ENCODE measurements around the gene UGT1A4. TPM values are rescaled to one million over a fixed set of nuclear protein-coding genes. Genes with fewer than 3 reads are reported as not detected.

UGT1A4 gene
- total and polyA plus RNA-seq, 2 of the 8 experiments (the other 6 are each of a cell fraction or from before 2014, with no cell fraction given): not detected

DNA sequence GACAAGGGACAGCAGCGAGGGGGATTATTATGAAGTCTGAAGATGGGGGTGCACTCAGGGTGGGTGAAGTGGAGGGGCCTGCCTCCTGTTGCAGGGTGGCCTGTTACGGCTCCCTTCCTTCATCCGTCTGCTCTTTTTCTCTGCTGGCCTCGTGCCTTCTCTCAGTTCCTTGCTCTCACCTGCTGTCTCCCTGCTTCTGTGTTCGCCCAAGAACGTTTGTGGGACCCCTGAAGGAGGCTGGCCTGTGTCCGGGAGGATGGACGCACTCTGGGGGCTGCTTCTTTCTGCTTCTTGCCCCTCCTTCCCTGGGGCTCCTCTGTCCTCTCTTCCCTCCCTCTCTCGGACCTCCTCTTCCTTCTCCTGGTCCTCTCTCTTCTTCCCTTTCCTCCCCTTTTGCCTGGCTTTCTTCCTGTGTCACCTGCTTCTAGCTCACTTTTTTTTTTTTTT, 73.4 kb downstream of the UGT1A4 start:
- Histone ChIP-seq H2AK5ac (ENCODE audit: low read depth, low read length) (no peak overlapping the region), H3K27ac (ENCODE audit: low read depth, low read length) (no peak overlapping the region), H2BK20ac (ENCODE audit: low read length) (no peak overlapping the region), H3K9ac (replicated peaks in 1 of 4; ENCODE audit: extremely low read depth in 1 of 4, low read depth in 3 of 4, low read length in 3 of 4) (no peak overlapping the region), H3K4me3 (ENCODE audit: extremely low read depth in 1 of 4, insufficient read depth in 2 of 4, low read depth in 3 of 4, low read length in 4 of 4) (no peak overlapping the region), H4K5ac (ENCODE audit: insufficient read length, low read depth, low read length) (no peak overlapping the region), H2BK12ac (ENCODE audit: low read depth, low read length) (no peak overlapping the region), H3K4ac (replicated peaks; ENCODE audit: insufficient read length, low read depth, low read length) (no peak overlapping the region), H3K23ac (ENCODE audit: insufficient read length) (no peak overlapping the region), H4K91ac (replicated peaks; ENCODE audit: insufficient read length, low read length) (no peak overlapping the region), H3K4me1 (replicated peaks in 1 of 4; ENCODE audit: control insufficient read depth in 3 of 4, insufficient read depth in 4 of 4, low read length in 3 of 4) (no peaks in the 10 kb centered on the region), H3K79me1 (ENCODE audit: low read depth, low read length) (no peaks in the 10 kb centered on the region), H3K18ac (ENCODE audit: extremely low read depth, low read length) (no peak overlapping the region), H2BK5ac (ENCODE audit: low read depth, low read length) (no peak overlapping the region), H3K79me2 (ENCODE audit: control insufficient read depth in 1 of 2, insufficient read depth in 2 of 2, low read length in 2 of 2) (no peaks in the 10 kb centered on the region), H3K56ac (replicated peaks; ENCODE audit: insufficient read length, low read depth, low read length) (no peak overlapping the region), H2AFZ (ENCODE audit: low read length) (no peak overlapping the region), H3K23me2 (ENCODE audit: low read depth, low read length) (no peaks in the 10 kb centered on the region), H3K36me3 (ENCODE audit: control insufficient read depth in 2 of 4, insufficient read depth in 4 of 4, low read length in 3 of 4) (no peaks in the 10 kb centered on the region), H2BK120ac (replicated peaks; ENCODE audit: low read depth, low read length) (no peak overlapping the region), H3K9me3 (ENCODE audit: insufficient read depth in 2 of 2, low read depth in 1 of 2, low read length in 1 of 2) (peaks cover 0 to 5% of the 10 kb centered on the region in 2 experiments; a peak in 1 of 4 replicates), H2BK15ac (ENCODE audit: low read length) (no peak overlapping the region), H4K20me1 (replicated peaks in 1 of 2; ENCODE audit: control insufficient read depth in 1 of 2, insufficient read depth in 2 of 2, low read length in 2 of 2) (no peaks in the 10 kb centered on the region), H4K8ac (ENCODE audit: extremely low read depth, insufficient read depth, low read length) (no peak overlapping the region), H3K27me3 (replicated peaks in 1 of 4; ENCODE audit: control insufficient read depth in 3 of 4, extremely low read depth in 1 of 4, insufficient read depth in 3 of 4, low read length in 3 of 4) (no peaks in the 10 kb centered on the region), H3K4me2 (ENCODE audit: insufficient read depth in 1 of 2, low read depth in 2 of 2, low read length in 2 of 2) (no peak overlapping the region), H3K14ac (ENCODE audit: insufficient read length) (no peak overlapping the region)
- WGBS, 2 experiments (ENCODE audit: extremely low coverage in 1 of 2, insufficient coverage in 1 of 2, insufficient read length in 1 of 2, insufficient replicate concordance in 2 of 2, low coverage in 1 of 2, low lambda C conversion rate in 2 of 2, missing lambda C conversion rate in 1 of 2): 88% methylated on average over 9 of the region's 9 CpGs; no CpG with 5 or more reads in 1 of the 2 experiments
- no peak for FAIRE-seq
- peak in 1 of 2 experiments; percentile 17 for DNase-seq (ENCODE audit: low read depth in 1 of 2, low spot score in 2 of 2)
- ChIA-PET CTCF (ENCODE audit: partially characterized antibody) (interaction anchor here (0.7 kb wide), 1 partner anchor 36 kb away, joined by 3 read pairs; no protein-coding TSS in a partner anchor), POLR2A (ENCODE audit: partially characterized antibody) (interaction anchor here (1.4 kb wide), 1 partner anchor 62 kb away, joined by 3 read pairs; the partner anchor contains the start of gene HJURP)
- no peak for TF ChIP-seq SAP30 (IDR thresholded peaks at IDR 0.05; ENCODE audit: insufficient read depth, insufficient replicate concordance, low read length)
- TF ChIP-seq SIX5 (IDR thresholded peaks at IDR 0.05; ENCODE audit: low read depth, low read length): no peak
- no peak for TF ChIP-seq SP1 (IDR thresholded peaks at IDR 0.05; ENCODE audit: low read depth, low read length)
- no peak for TF ChIP-seq SIRT6 (IDR thresholded peaks at IDR 0.05; ENCODE audit: low read length)
- TF ChIP-seq, protein P1, sequence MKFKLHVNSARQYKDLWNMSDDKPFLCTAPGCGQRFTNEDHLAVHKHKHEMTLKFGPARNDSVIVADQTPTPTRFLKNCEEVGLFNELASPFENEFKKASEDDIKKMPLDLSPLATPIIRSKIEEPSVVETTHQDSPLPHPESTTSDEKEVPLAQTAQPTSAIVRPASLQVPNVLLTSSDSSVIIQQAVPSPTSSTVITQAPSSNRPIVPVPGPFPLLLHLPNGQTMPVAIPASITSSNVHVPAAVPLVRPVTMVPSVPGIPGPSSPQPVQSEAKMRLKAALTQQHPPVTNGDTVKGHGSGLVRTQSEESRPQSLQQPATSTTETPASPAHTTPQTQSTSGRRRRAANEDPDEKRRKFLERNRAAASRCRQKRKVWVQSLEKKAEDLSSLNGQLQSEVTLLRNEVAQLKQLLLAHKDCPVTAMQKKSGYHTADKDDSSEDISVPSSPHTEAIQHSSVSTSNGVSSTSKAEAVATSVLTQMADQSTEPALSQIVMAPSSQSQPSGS (IDR thresholded peaks at IDR 0.05; ENCODE audit: low read length): no peak
- TF ChIP-seq YY1 (IDR thresholded peaks at IDR 0.05; ENCODE audit: low read depth, low read length): no peak
- no peak for TF ChIP-seq SP4 (IDR thresholded peaks at IDR 0.05; ENCODE audit: low read length)
